ENCODE results near the gene CYP4F2.
"Not testable (repeated sequence)": the region's sequence is repeated elsewhere in the genome, so short reads cannot be mapped to it uniquely, and the experiment has no call there.

CYP4F2 gene

GRCh38 chr19:15897026-15897737 is 692 bp downstream of the CYP4F2 start:
- no peak for DNase-seq

GRCh38 chr19:15895876-15896430 is 1.9 kb downstream of the CYP4F2 start:
- DNase-seq: no peak

- DNase-seq: no peak
These were observed 3.5 kb downstream of the CYP4F2 start for GRCh38 chr19:15894359-15894758.

GRCh38 chr19:15893477-15893876 is 4.4 kb downstream of the CYP4F2 start:
- no peak for DNase-seq

- DNase-seq: no peak
These were observed 5.9 kb downstream of the CYP4F2 start for GRCh38 chr19:15892012-15892411.

- DNase-seq: no peak
These were observed 6.4 kb downstream of the CYP4F2 start for GRCh38 chr19:15891434-15891833.

GRCh38 chr19:15889339-15889738 is 8.5 kb downstream of the CYP4F2 start:
- DNase-seq: not testable (repeated sequence)

- DNase-seq: no peak
These were observed 12.0 kb downstream of the CYP4F2 start for GRCh38 chr19:15885919-15886318.

- no peak for DNase-seq
These were observed 12.7 kb downstream of the CYP4F2 start for GRCh38 chr19:15885167-15885566.

GRCh38 chr19:15883329-15883728 is 14.5 kb downstream of the CYP4F2 start:
- not testable (repeated sequence) for DNase-seq

GRCh38 chr19:15874821-15875474 is 22.9 kb downstream of the CYP4F2 start:
- DNase-seq: no peak

GRCh38 chr19:15873771-15874170 is 24.1 kb downstream of the CYP4F2 start:
- DNase-seq: not testable (repeated sequence)

- no peak for DNase-seq
These were observed 26.3 kb downstream of the CYP4F2 start for GRCh38 chr19:15871570-15871969.

- DNase-seq: no peak
These were observed 28.0 kb downstream of the CYP4F2 start for GRCh38 chr19:15869873-15870272.

GRCh38 chr19:15869109-15869555 is 28.7 kb downstream of the CYP4F2 start:
- DNase-seq: no peak

- DNase-seq: no peak
These were observed 31.2 kb downstream of the CYP4F2 start for GRCh38 chr19:15866636-15867035.

GRCh38 chr19:15864824-15865223 is 33.0 kb downstream of the CYP4F2 start:
- no peak for DNase-seq

GRCh38 chr19:15863272-15863671 is 34.6 kb downstream of the CYP4F2 start:
- DNase-seq: no peak

- DNase-seq: no peak
These were observed 35.4 kb downstream of the CYP4F2 start for GRCh38 chr19:15862444-15862843.

- DNase-seq: no peak
These were observed 37.4 kb downstream of the CYP4F2 start for GRCh38 chr19:15860522-15860921.

- DNase-seq: no peak
These were observed 38.7 kb downstream of the CYP4F2 start for GRCh38 chr19:15859187-15859586.

- no peak for DNase-seq
These were observed 47.5 kb downstream of the CYP4F2 start for GRCh38 chr19:15850385-15850784.

- DNase-seq: no peak
These were observed 51.0 kb downstream of the CYP4F2 start for GRCh38 chr19:15846923-15847322.

- DNase-seq: not testable (repeated sequence)
These were observed 54.0 kb downstream of the CYP4F2 start for GRCh38 chr19:15843894-15844222.

Data from cortex of kidney (tissue), 1 donor.